ENCODE measurements around the gene CKS2.
"Not testable (repeated sequence)": the region's sequence is repeated elsewhere in the genome, so short reads cannot be mapped to it uniquely, and the experiment has no call there.

The CKS2 gene

DNA sequence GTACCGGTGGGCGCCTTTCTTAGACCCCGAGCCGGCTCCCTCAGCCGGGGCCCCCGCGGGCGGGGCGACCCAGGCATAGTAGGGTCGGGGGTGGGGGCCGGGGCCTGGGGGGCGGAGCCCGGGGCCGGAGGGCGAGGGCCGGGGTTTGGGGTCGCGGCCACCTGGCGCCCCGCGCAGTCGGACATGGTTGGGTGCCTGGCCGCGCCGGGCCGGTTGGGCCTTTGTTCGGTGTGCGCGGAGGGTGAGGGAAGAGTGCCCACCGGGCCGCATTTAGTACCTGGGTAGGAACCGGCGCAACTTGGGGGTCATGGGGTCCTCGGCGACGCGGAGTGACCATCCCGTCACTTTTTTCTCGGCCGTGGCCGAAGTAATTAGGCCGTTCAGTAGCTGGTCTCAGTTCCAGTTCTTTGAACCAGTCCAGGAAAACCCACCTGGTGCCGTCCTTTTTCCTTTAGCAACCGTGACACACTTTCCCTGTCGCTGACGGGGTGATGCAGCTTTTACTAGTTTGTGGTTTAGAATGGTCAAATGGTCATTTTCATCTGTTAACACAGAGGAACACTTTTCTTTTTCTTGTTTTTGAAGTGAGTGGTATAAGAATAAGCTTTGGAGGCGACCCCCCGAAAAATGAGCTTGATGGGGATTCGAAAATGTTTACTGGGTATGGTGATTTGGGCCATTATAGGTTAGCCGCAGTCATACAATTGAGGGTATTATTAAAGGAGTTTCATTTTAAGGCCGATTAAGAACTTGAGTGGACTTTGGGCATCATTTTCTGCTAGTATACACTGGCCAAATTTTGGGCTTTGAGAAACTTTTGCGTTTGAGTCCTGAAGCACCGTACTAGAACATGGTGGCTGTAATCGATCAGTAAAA lies 589 bp downstream of the CKS2 start:
- peak; percentile 46 for DNase-seq

- DNase-seq: peak; percentile 77
These were observed 1.2 kb downstream of the CKS2 start for GRCh38 chr9:89312222-89312571.

GRCh38 chr9:89313842-89314241 lies 2.8 kb downstream of the CKS2 start:
- peak; percentile 27 for DNase-seq

DNA sequence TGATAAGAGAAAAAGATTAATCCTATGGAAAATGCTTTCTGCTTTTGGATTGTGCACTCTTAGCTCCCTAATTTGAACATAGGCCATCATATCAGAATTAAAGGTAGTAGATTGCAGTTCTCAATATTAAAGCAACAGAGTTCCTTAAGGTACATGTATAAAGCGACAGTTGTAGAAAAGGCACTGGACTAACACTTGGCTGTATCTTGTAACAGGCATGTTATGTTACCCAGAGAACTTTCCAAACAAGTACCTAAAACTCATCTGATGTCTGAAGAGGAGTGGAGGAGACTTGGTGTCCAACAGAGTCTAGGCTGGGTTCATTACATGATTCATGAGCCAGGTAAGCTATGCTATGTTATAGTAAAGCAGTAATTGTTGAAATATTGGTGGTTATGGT lies 4.0 kb downstream of the CKS2 start:
- no peak for DNase-seq

- DNase-seq: no peak
These were observed 4.5 kb downstream of the CKS2 start for GRCh38 chr9:89315482-89315881.

- DNase-seq: peak; percentile 46
These were observed 6.3 kb downstream of the CKS2 start for GRCh38 chr9:89317282-89317681.

GRCh38 chr9:89318123-89319014 lies 7.4 kb downstream of the CKS2 start, which contains the start of gene SECISBP2:
Gene SECISBP2, plus strand, starts transcription at chr9:89318500. Its CDS starts 77 bp downstream, at chr9:89318577.
- DNase-seq: peak; percentile 98

DNA sequence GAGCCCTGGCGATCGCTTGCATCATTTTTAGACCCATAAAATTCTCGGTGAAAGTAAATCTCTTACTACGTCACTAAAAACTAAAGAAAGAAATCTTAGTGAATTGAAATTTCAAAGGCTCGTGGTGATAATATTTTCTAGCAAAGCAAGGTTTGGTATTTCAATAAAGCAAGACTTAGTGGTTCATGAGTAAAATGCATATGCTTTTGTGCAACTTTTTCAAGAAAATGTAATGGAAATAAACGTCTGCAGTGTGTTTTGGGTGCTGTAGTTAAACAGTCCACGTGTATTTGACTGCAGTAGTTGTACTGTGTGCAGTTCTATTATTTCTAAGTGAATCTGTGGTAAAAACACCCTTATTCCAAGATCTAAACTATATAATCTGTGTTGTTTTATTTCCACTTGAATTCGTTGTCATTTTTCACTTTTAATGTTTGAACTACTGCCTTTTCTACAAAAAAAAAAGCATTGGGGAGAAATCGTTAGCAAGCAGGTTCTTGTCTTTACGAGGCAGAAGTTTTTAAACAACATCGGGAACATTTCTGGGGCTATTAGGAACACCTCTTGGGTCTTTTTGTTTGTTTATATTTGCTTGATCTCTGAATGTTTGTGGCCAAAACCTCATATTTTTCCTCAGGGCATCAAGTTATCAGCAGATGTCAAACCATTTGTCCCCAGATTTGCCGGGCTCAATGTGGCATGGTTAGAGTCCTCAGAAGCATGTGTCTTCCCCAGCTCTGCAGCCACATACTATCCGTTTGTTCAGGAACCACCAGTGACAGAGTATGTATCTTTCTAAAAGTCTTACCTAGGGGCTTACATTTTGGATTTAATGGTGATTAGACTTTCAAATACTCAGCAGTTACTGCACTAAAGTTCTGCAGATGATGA lies 8.3 kb downstream of the CKS2 start:
- peak; percentile 56 for DNase-seq

DNA sequence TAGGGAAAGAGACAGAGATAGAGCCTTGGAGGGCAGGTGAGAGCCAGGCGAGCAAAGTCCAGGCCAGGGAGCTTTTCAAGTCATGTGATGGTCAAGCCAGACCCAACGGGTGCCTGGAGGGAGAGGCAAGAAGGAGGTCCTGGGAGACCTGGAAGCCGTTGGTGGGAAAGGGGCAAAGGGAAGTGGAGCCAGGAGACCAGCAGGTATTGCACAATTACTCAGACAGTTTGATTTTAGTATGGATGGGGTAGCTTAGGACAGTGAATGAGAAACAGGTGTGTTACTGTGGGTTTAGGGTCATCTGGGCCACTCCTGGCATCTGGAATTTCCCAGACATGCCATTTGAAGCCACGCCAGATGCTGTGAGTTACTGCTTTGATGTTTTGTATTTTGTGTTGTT lies 12.4 kb downstream of the CKS2 start:
- DNase-seq: no peak

GRCh38 chr9:89325733-89326132 lies 14.7 kb downstream of the CKS2 start:
- no peak for DNase-seq

DNA sequence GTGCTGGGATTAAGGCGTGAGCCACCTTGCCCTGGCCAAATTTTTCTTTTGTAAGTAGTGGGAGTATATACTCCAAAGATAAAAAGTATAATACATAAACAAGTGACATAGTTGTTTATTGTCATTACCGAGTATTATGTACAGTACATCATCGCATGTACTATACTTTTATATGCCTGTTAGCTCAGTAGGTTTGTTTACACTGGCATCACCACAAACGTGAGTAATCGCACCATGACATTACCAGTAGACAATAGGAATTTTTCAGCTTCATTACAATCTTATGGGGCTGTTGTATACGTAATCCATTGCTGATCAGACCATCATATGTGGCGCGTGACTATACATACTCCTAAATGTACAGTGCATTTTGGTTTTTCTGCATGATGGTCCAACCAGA lies 17.1 kb downstream of the CKS2 start:
- DNase-seq: no peak

DNA sequence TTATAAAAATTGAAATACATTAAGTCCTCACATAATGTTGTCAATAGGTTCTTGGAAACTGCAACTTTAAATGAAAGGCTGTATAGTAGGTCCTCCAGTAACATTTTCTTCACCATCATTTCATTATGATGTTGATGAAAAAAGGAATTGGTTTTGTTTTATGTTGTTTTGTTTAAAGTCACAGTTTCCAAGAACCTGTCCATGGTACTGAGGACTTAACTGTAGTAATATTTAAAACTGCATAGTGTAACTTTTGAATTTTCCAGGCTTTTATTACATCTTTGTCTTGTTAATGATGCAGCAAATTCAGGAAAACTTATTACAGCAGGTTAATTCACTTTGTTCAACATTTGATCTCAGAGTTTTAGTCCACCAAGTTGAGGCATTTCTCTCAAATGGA lies 18.9 kb downstream of the CKS2 start:
- no peak for DNase-seq

DNA sequence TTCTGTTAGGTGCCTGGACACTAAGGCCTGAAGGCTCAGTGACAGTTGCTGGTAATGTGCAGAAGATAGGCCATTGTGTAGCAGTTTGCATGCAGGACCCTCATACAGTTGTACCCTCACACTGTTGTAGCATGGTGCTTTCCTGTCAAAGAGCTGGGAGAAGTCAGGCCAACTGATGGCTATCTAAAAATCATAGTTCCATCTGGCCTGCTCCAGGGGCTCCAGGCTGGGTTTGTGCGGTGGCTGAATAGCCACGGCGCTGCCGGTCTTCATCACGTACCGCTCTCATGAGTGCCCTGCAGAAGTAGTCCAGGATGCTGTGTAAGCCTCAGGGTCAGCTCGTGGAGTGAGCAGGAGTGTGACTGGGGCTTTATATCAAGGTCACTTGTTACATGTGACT lies 19.5 kb downstream of the CKS2 start:
- DNase-seq: no peak

DNA sequence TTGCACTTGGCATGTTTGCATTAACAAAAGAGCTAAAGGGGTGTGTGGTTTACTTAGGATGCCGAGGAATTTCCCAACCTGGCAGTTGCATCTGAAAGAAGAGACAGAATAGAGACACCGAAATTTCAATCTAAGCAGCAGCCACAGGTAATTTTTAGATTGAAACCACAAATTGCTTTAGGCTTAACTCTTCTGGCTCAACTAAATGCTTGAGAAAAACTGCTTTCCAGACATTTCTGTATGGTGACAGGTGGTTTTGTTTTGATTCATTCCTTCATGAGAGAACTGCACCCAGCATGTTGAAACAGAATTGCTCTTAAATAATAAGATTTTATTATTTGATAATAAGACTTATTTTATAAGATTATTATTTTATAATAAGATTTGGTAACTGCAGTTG lies 28.8 kb downstream of the CKS2 start:
- DNase-seq: no peak

DNA sequence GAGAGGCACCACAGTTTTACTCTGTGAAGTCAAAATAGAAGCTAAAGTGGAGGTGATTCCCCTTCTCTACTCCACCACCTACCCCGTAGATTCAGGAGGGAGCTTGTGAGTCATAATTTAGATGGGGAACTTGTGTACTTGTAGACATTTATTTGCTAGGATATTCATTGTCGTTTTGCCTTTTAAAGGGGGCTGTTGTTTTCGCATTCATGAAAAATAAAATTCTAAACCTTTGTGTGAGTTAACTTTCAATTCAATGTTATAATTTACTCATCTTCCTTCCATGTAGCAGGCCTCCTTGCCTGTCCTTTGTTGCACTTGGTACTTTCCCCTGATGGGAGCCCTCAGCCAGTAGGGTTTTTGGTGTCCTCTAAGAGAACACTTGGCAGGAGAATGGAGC lies 29.3 kb downstream of the CKS2 start:
- no peak for DNase-seq

GRCh38 chr9:89342213-89342612 lies 31.2 kb downstream of the CKS2 start:
- peak; percentile 22 for DNase-seq

DNA sequence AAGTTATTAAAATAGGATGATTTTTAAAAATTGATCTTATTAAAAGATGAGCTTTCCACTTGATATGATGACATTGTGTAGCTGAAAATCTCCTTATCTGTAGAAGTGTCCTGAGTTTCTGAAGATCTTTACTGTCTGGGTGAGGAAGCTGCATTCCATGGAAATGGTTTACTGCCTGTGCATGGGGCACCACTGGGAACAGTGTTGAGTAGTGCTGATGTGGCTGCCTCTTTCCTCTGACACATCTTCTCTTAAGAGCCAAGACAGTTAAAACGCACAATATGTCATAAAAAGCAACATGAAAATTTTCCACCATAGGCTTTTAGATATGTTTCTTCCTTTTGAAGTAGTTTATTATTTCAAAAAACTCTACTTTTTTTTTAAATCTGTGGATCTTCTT lies 32.0 kb downstream of the CKS2 start:
- DNase-seq: no peak

DNA sequence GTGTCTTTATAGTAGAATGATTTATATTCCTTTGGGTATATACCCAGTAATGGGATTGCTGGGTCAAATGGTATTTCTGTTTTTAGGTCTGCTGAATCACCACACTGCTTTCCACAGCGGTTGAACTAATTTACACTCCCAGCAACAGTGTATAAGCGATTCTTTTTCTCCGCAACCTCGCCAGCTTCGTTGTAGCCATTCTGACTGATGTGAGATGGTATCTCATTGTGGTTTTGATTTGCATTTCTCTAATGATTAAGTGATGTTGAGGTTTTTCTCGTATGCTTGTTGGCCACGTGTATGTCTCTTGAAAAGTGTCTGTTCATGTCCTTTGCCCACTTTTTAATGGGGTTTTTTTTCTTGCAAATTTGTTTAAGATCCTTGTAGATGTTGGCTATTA lies 32.8 kb downstream of the CKS2 start:
- not testable (repeated sequence) for DNase-seq

DNA sequence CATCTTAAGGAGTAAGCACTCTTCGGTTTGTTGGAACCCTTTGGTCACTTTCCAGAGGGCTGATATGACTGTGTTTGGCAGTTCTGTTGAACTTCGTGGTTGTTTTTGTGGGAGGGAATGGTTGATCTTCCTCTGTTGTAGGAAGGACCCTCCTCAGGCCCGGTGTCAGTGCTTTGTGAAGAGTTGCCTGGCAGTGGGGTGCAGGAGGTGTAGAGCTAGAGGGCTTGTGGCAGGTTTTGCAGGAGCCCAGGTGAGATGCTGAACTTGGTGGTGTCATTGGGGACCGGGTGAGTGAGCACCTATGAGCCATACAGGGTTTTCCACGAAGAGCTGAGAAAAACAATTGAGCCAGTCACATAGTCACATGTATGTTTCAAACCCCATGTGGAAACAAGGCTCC lies 34.5 kb downstream of the CKS2 start:
- no peak for DNase-seq

GRCh38 chr9:89346696-89347095 lies 35.7 kb downstream of the CKS2 start:
- no peak for DNase-seq

- DNase-seq: no peak
These were observed 36.7 kb downstream of the CKS2 start for GRCh38 chr9:89347651-89348050.

GRCh38 chr9:89349607-89350006 lies 38.6 kb downstream of the CKS2 start:
- DNase-seq: no peak

- DNase-seq: no peak
These were observed 40.1 kb downstream of the CKS2 start for GRCh38 chr9:89350988-89351557.
